ENCODE results near the gene TMEM121.
"Not testable (repeated sequence)": the region's sequence is repeated elsewhere in the genome, so short reads cannot be mapped to it uniquely, and the experiment has no call there.

TMEM121 gene

GRCh38 chr14:105541218-105541875, 15.0 kb downstream of the TMEM121 start:
- Histone ChIP-seq H3K9ac (no peak overlapping the region), H3K36me3 (peaks cover 3% of the 10 kb centered on the region; the same call in 1 of the 2 replicates), H3K27ac (no peak overlapping the region), H3K4me1 (peaks cover 23% of the 10 kb centered on the region), H3K4me3 (no peak overlapping the region), H3K9me3 (peaks cover 23% of the 10 kb centered on the region), H4K20me1 (no peaks in the 10 kb centered on the region), H3K4me2 (peak overlapping the region; percentile 56), H3K27me3 (no peaks in the 10 kb centered on the region)
- TF ChIP-seq Cebpa-rat (IDR thresholded peaks at IDR 0.05) = no peak

- H3K4me3 ChIP-seq, H3K27me3 ChIP-seq, H3K36me3 ChIP-seq, H3K9ac ChIP-seq, H4K20me1 ChIP-seq, H3K27ac ChIP-seq: not testable (repeated sequence)
- Histone ChIP-seq H3K9me3 (peaks cover 51% of the 10 kb centered on the region), H3K4me1 (peaks cover 11% of the 10 kb centered on the region), H3K4me2 (0 out of 2 replicates have a peak overlapping the region, but pooled peaks have one; percentile 17)
Observed at GRCh38 chr14:105545676-105546075, 19.3 kb downstream of the TMEM121 start.

GRCh38 chr14:105546410-105546809, 20.0 kb downstream of the TMEM121 start:
- not testable (repeated sequence) for H3K9ac ChIP-seq, H3K4me3 ChIP-seq, H4K20me1 ChIP-seq, H3K4me2 ChIP-seq, H3K36me3 ChIP-seq, H3K27ac ChIP-seq, H3K27me3 ChIP-seq, H3K4me1 ChIP-seq
- H3K9me3 ChIP-seq = peaks cover 51% of the 10 kb centered on the region

- not testable (repeated sequence) for H3K4me2 ChIP-seq, H3K4me1 ChIP-seq, H3K36me3 ChIP-seq, H4K20me1 ChIP-seq, H3K9ac ChIP-seq, H3K4me3 ChIP-seq, H3K27ac ChIP-seq, H3K27me3 ChIP-seq
- H3K9me3 ChIP-seq = peaks cover 51% of the 10 kb centered on the region
Observed at GRCh38 chr14:105547072-105547471, 20.7 kb downstream of the TMEM121 start.

GRCh38 chr14:105547741-105548169, 21.4 kb downstream of the TMEM121 start:
- Histone ChIP-seq H3K4me3 (no peak overlapping the region), H3K36me3 (peaks cover 3% of the 10 kb centered on the region; the same call in 1 of the 2 replicates), H3K27me3 (no peaks in the 10 kb centered on the region)

GRCh38 chr14:105549481-105549880, 23.1 kb downstream of the TMEM121 start:
- Histone ChIP-seq H3K4me1 (peaks cover 7% of the 10 kb centered on the region), H3K36me3 (no peaks in the 10 kb centered on the region), H3K4me3 (no peak overlapping the region), H4K20me1 (no peaks in the 10 kb centered on the region), H3K9ac (no peak overlapping the region), H3K4me2 (no peak overlapping the region), H3K9me3 (peaks cover 32% of the 10 kb centered on the region), H3K27me3 (no peaks in the 10 kb centered on the region), H3K27ac (no peak overlapping the region)
- TF ChIP-seq Cebpa-rat (IDR thresholded peaks at IDR 0.05) = no peak

More at GRCh38 chr14:105547741-105548169, 21.4 kb downstream of the TMEM121 start:
- Histone ChIP-seq H3K9me3 (peaks cover 46% of the 10 kb centered on the region), H3K9ac (no peak overlapping the region), H3K4me1 (no peaks in the 10 kb centered on the region), H4K20me1 (no peaks in the 10 kb centered on the region), H3K27ac (no peak overlapping the region), H3K4me2 (no peak overlapping the region)
- no peak for TF ChIP-seq Cebpa-rat (IDR thresholded peaks at IDR 0.05)

- H3K9me3 ChIP-seq = peaks cover 7% of the 10 kb centered on the region
- no peak overlapping the region for H3K27ac ChIP-seq
- no peak overlapping the region for H3K4me2 ChIP-seq
- H3K4me1 ChIP-seq = peaks cover 18% of the 10 kb centered on the region
- TF ChIP-seq Cebpa-rat (IDR thresholded peaks at IDR 0.05) = no peak
- H4K20me1 ChIP-seq = no peaks in the 10 kb centered on the region
- H3K27me3 ChIP-seq = no peaks in the 10 kb centered on the region
- no peaks in the 10 kb centered on the region for H3K36me3 ChIP-seq
- no peak overlapping the region for H3K9ac ChIP-seq
- no peak overlapping the region for H3K4me3 ChIP-seq
Observed at GRCh38 chr14:105554022-105554421, 27.6 kb downstream of the TMEM121 start.

- no peak for TF ChIP-seq Cebpa-rat (IDR thresholded peaks at IDR 0.05)
- Histone ChIP-seq H3K27ac (no peak overlapping the region), H3K9me3 (peaks cover 2% of the 10 kb centered on the region), H3K9ac (no peak overlapping the region), H3K4me3 (no peak overlapping the region), H3K4me2 (no peak overlapping the region), H3K27me3 (no peaks in the 10 kb centered on the region), H4K20me1 (no peaks in the 10 kb centered on the region), H3K4me1 (peaks cover 22% of the 10 kb centered on the region), H3K36me3 (no peaks in the 10 kb centered on the region)
Observed at GRCh38 chr14:105554523-105554922, 28.1 kb downstream of the TMEM121 start.

- H3K27ac ChIP-seq, H4K20me1 ChIP-seq, H3K4me3 ChIP-seq, H3K36me3 ChIP-seq, H3K9me3 ChIP-seq, H3K9ac ChIP-seq, H3K27me3 ChIP-seq: not testable (repeated sequence)
- H3K4me2 ChIP-seq = peak overlapping the region; percentile 30; the same call in 1 of the 2 replicates
- H3K4me1 ChIP-seq = peaks cover 22% of the 10 kb centered on the region
Observed at GRCh38 chr14:105557671-105558070, 31.3 kb downstream of the TMEM121 start.

- peak overlapping the region; percentile 54; the same call in 1 of the 2 replicates for H3K4me3 ChIP-seq
- H4K20me1 ChIP-seq, H3K27me3 ChIP-seq, H3K36me3 ChIP-seq, H3K9me3 ChIP-seq: not testable (repeated sequence)
- H3K9ac ChIP-seq = peak overlapping the region; percentile 68; the same call in 1 of the 2 replicates
- H3K4me1 ChIP-seq = peaks cover 22% of the 10 kb centered on the region
- peak overlapping the region; percentile 81 for H3K4me2 ChIP-seq
- peak overlapping the region; percentile 80 for H3K27ac ChIP-seq
Observed at GRCh38 chr14:105558449-105559154, 32.2 kb downstream of the TMEM121 start.

GRCh38 chr14:105559384-105560047, 33.1 kb downstream of the TMEM121 start:
- H3K9me3 ChIP-seq, H4K20me1 ChIP-seq, H3K36me3 ChIP-seq, H3K27me3 ChIP-seq: not testable (repeated sequence)
- peaks cover 14% of the 10 kb centered on the region for H3K4me1 ChIP-seq
- H3K9ac ChIP-seq = peak overlapping the region; percentile 68
- H3K4me2 ChIP-seq = peak overlapping the region; percentile 81
- peak overlapping the region; percentile 54; the same call in 1 of the 2 replicates for H3K4me3 ChIP-seq
- H3K27ac ChIP-seq = peak overlapping the region; percentile 80

- not testable (repeated sequence) for H3K36me3 ChIP-seq, H3K27me3 ChIP-seq, H3K9ac ChIP-seq, H4K20me1 ChIP-seq, H3K27ac ChIP-seq, H3K4me3 ChIP-seq, H3K4me2 ChIP-seq, H3K9me3 ChIP-seq
- peaks cover 14% of the 10 kb centered on the region for H3K4me1 ChIP-seq
Observed at GRCh38 chr14:105560048-105560669, 33.8 kb downstream of the TMEM121 start.

GRCh38 chr14:105561345-105561744, 35.0 kb downstream of the TMEM121 start:
- H3K9ac ChIP-seq, H3K4me3 ChIP-seq, H3K27me3 ChIP-seq, H3K36me3 ChIP-seq, H3K27ac ChIP-seq, H4K20me1 ChIP-seq, H3K9me3 ChIP-seq: not testable (repeated sequence)
- peaks cover 14% of the 10 kb centered on the region for H3K4me1 ChIP-seq
- peak overlapping the region; percentile 42 for H3K4me2 ChIP-seq

All from BLaER1 (cell line).